8988T (cell line): ENCODE measurements around the gene MKRN2OS.
A peak's percentile ranks its signal among the peaks of the same experiment; 100 is the strongest.

Experiments
- DNase-seq: peaks from one replicate; pipeline ENCODE4 v3.0.0; 2011

The MKRN2OS gene

GRCh38 chr3:12512534-12513118, 32.7 kb downstream of the MKRN2OS start:
- DNase-seq, result no peak

DNA sequence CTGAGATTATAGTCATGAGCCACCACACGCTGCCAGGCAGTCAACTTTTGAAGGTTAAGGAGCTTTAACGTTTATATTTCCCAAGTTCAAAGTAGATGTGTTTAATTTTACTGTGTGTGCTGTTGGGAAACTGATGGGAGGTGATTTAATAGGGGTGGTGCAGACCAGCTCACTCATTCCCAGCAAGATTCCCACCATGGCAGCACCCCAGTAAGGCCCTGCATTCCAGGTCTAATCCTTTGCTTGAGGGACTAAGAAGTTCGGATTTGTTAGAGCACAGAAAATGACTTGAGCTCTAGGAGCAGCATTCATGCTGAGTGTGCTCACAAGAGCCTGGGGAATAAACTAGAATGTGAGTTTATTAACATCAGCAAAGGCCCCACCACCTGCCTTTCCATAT, 35.8 kb downstream of the MKRN2OS start:
- DNase-seq, result no peak

DNA sequence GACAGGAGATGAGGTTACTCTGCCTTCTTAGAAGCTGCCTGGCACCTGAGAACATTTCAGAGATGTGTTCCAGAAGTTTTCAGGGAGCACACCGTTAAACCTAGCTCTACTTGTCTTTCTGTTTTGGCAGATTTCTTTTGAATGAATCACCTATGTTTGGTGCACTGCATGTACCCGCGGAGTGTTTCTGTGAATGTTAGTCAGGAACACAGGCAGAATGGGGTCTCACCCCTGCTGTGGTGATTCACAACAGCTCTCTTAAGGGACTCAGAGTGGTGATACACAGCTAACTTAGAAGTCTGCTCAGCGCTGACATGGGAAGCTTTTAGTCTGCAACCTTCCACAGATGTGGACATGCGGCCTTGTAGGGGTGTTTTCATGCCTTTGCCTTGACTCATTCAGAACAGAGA, 37.0 kb downstream of the MKRN2OS start:
- peak; percentile 48 for DNase-seq

DNA sequence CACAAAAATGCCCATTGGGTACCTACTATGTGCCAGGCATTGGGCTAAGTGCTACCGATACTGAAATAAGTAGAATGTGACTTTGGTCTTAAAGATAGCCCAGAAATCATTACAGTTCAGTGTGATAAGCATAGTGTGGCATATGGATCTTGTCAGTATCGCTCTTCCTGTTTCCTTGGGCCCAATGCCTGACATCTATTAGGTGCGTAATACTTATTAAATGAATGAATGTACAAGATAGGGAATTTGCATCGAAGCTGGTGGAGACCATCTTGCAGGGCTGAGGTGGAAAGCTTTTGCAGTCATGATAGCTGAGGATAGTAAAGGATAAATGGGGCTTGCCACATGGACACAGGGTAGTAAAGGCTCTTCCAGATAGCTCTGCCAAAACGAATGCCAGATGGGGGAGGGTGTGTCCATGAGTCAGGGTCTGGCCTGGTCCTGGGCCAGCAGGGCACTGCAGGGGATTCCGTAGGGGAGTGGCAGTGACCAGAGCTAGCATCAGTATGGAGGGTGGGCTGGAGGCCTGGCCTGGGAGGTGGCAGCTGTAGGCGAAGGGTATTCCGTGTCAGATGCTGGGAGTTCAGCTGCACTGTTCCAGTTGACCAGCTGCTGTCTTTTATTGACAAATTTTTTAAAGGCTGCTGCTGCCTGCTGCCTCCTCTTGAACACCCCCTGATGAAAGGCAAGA, 37.6 kb downstream of the MKRN2OS start:
- DNase-seq, result peak; percentile 18

DNA sequence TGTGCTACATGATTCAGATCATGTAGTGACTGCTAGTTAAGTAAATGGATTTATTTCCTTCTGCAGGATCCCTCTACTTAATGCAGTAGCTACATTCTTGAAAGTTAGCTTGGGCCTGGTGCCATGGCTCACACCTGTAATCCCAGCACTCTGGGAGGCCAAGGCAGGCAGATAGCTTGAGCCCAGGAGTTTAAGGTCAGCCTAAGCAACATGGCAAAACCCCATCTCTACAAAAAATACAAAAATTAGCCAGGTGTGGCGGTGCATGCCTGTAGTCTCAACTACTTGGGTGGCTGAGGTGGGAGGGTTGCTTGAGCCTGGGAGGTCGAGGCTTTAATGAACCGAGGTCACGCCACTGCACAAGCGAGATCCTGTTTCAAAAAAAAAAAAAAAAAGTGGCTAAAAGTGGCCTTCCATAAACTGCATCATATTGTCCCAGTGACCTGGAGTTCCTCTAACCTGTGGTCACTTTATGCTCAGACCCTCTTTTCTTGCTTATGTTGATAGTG, 39.0 kb downstream of the MKRN2OS start:
- DNase-seq, result no peak

GRCh38 chr3:12503126-12503957, 42.0 kb downstream of the MKRN2OS start:
- DNase-seq, result no peak

DNA sequence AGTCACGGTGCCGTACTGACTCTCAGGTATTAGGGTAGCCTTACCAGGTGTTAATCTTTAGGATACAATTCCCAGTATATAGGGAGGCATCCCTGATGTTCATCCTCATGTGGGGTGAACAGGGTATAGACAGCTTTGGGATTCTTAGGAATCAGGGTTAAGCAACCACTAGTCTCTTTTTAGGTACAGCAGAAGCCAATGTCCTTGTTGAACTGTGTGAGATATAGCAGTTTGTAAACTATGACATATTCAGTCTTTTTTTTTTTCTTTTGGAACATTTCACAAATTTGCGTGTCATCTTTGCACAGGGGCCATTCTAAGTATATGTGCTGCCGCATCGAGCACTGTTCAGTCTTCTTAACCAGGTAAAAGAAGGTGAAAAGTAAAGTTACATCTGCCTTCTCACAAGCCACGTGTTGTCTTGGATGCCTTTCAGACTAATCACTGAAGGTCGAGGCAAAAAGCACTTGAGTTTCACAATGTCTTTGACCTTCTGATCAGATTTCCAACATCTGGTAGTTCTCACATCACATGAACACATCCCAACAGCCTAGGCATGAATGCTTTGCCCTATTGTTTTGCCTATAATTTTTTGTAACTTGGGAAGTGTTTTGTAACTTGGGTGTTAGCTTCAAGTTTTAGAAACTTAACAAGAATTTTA, 43.8 kb downstream of the MKRN2OS start:
- no peak for DNase-seq

GRCh38 chr3:12499474-12499873, 45.8 kb downstream of the MKRN2OS start:
- DNase-seq, result no peak

GRCh38 chr3:12496453-12496761, 48.9 kb downstream of the MKRN2OS start:
- DNase-seq, result no peak

DNA sequence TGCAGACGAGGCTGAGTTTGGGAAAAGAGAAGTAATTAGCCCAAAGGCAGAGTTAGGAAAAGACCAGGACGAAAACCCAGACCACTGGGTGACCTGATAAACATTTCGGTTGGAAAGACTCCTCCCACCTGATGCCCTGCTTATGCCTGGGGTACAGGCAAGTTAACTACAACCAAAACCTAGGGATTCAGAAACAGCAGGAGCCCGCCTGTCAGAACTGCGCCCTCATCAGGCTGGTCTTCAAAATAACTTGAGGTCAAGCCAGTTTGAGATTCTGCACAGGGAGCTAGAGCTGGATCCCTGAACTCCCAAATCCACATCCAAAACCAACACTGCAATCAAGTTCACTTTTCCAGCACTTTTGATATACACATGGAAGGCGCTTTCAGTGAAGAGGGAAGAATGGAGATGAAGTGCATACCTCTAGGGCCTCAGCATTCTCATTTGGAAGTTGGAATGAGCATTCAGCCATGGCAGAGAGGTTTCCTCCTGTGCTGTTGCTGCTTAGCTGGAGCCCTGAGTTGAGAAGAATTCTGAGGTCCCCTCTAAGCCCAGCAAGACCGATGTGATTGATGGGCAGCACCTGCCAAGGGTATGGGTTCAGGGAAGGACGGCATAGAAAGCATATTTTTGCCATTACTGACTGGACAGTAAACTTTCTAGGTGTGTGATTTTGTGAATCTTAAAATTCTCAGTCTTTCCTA, 49.4 kb downstream of the MKRN2OS start:
- DNase-seq, result no peak

- DNase-seq, result no peak
Measured at GRCh38 chr3:12490547-12490946, 54.8 kb downstream of the MKRN2OS start.

DNA sequence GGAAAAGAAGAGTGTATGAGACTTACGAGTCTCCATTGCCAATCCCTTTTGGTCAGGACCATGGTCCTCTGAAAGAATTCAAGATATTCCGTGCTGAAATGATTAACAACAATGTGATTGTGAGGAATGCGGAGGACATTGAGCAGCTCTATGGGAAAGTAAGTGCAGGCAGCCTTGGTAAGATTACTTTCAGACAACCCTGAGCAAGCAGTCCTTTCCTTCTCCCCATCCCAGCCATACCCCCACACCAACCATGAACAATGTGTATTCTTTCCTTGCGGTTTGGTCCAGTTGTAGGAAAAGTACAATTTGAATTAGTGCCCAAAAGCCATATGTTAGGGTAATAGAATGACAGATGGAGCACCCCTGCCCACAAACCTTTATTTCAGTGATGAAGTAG, 55.5 kb downstream of the MKRN2OS start:
- DNase-seq, result no peak
